Gastrocnemius medialis (tissue), 4 donors: Measurements from ENCODE around the gene NEXMIF.

Experiments used
- CTCF ChIP-seq, 5 experiments: fragments of 450-650 bp in 3 of 5; fragments of 200-600 bp in 2 of 5; sonication (generic) in 2 of 5; IDR thresholded peaks in 4 of 5; conservative IDR thresholded peaks in 1 of 5; 1 replicate in 4 of 5; 2 replicates in 1 of 5; pipeline ENCODE4 v1.5.1; 2016 to 2019; ENCODE audit warnings: antibody characterized with exemption in 5 of 5, mild to moderate bottlenecking in 3 of 5, moderate library complexity in 3 of 5
- POLR2A ChIP-seq, 2 donors: fragments of 450-650 bp; IDR thresholded peaks; one replicate each; pipeline ENCODE4 v1.6.1; 2017; ENCODE audit warnings: antibody characterized with exemption in 2 of 2, mild to moderate bottlenecking in 2 of 2, moderate library complexity in 2 of 2

- TF ChIP-seq POLR2A (IDR thresholded peaks at IDR 0.05) (no peak), CTCF (IDR thresholded peaks at IDR 0.05 in 4 of 5, conservative IDR thresholded peaks at IDR 0.05 in 1 of 5) (no peak)
Measured at GRCh38 chrX:74865725-74866124, 59.5 kb downstream of the NEXMIF start.
